Right atrium auricular region (tissue), 2 donors: Measurements from ENCODE around the gene ZNF775. TPM values are rescaled to one million over a fixed set of nuclear protein-coding genes. Genes with fewer than 3 reads are reported as not detected.

Experiments used
- DNase-seq: peaks from one replicate; pipeline ENCODE4 v3.0.0-alpha.2; 2019; ENCODE audit warnings: low spot score
- H3K27ac ChIP-seq, 2 donors: fragments of 200-600 bp; sonication (generic); 1 replicate in 1 of 2; 2 replicates in 1 of 2; pipeline ENCODE4 v1.5.1; 2016 to 2019
- H3K27me3 ChIP-seq, 2 donors: fragments of 200-600 bp; sonication (generic); one replicate each; pipeline versions ENCODE4 v1.5.1 to v1.6.0; 2017 to 2019
- H3K36me3 ChIP-seq: fragments of 200-600 bp; sonication (generic); one replicate; pipeline ENCODE4 v1.5.1; 2016
- H3K4me1 ChIP-seq, 2 donors: fragments of 200-600 bp; sonication (generic); one replicate each; pipeline versions ENCODE4 v1.5.1 to v1.6.0; 2017 to 2019
- H3K4me3 ChIP-seq, 2 donors: fragments of 200-600 bp; sonication (generic); 1 replicate in 1 of 2; 2 replicates in 1 of 2; pipeline ENCODE4 v1.5.1; 2017 to 2019; ENCODE audit warnings: mild to moderate bottlenecking in 1 of 2, moderate library complexity in 1 of 2
- H3K9me3 ChIP-seq, 2 donors: fragments of 200-600 bp; sonication (generic); one replicate each; pipeline ENCODE4 v1.5.1; 2019
- total RNA-seq, 2 donors: library from RNA; depleted of rRNA; stranded (reverse); fragments of >200 nt; gene quantifications; one replicate each; pipeline ENCODE4 v1.1.0, GENCODE V29; 2016
- TF ChIP-seq, protein P1 (sequence below), 2 donors: fragments of 200-600 bp; sonication (generic); IDR thresholded peaks; one replicate each; pipeline ENCODE4 v1.5.1; 2019; ENCODE audit warnings: antibody characterized with exemption in 2 of 2

Gene ZNF775
- total RNA-seq, 2 donors from 2014 or later = 4.1 to 6.2 TPM

GRCh38 chr7:150421831-150422230 is 42.7 kb downstream of the ZNF775 start:
- no peak for DNase-seq
- H3K36me3 ChIP-seq = no peaks in the 10 kb centered on the region
- H3K4me3 ChIP-seq = no peak overlapping the region
- H3K27me3 ChIP-seq = no peaks in the 10 kb centered on the region
- no peaks in the 10 kb centered on the region for H3K9me3 ChIP-seq
- no peaks in the 10 kb centered on the region for H3K4me1 ChIP-seq
- TF ChIP-seq, protein P1, sequence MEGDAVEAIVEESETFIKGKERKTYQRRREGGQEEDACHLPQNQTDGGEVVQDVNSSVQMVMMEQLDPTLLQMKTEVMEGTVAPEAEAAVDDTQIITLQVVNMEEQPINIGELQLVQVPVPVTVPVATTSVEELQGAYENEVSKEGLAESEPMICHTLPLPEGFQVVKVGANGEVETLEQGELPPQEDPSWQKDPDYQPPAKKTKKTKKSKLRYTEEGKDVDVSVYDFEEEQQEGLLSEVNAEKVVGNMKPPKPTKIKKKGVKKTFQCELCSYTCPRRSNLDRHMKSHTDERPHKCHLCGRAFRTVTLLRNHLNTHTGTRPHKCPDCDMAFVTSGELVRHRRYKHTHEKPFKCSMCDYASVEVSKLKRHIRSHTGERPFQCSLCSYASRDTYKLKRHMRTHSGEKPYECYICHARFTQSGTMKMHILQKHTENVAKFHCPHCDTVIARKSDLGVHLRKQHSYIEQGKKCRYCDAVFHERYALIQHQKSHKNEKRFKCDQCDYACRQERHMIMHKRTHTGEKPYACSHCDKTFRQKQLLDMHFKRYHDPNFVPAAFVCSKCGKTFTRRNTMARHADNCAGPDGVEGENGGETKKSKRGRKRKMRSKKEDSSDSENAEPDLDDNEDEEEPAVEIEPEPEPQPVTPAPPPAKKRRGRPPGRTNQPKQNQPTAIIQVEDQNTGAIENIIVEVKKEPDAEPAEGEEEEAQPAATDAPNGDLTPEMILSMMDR (IDR thresholded peaks at IDR 0.05) = no peak
- H3K27ac ChIP-seq = no peak overlapping the region

- DNase-seq = no peak
- peaks cover 0 to 6% of the 10 kb centered on the region in 2 donors for H3K4me1 ChIP-seq
- no peak overlapping the region for H3K4me3 ChIP-seq
- no peaks in the 10 kb centered on the region for H3K9me3 ChIP-seq
- H3K27me3 ChIP-seq = no peaks in the 10 kb centered on the region
- no peak overlapping the region for H3K27ac ChIP-seq
- TF ChIP-seq, protein P1 (IDR thresholded peaks at IDR 0.05) = no peak
- H3K36me3 ChIP-seq = no peaks in the 10 kb centered on the region
Observed at GRCh38 chr7:150425670-150426069, 46.5 kb downstream of the ZNF775 start.

DNA sequence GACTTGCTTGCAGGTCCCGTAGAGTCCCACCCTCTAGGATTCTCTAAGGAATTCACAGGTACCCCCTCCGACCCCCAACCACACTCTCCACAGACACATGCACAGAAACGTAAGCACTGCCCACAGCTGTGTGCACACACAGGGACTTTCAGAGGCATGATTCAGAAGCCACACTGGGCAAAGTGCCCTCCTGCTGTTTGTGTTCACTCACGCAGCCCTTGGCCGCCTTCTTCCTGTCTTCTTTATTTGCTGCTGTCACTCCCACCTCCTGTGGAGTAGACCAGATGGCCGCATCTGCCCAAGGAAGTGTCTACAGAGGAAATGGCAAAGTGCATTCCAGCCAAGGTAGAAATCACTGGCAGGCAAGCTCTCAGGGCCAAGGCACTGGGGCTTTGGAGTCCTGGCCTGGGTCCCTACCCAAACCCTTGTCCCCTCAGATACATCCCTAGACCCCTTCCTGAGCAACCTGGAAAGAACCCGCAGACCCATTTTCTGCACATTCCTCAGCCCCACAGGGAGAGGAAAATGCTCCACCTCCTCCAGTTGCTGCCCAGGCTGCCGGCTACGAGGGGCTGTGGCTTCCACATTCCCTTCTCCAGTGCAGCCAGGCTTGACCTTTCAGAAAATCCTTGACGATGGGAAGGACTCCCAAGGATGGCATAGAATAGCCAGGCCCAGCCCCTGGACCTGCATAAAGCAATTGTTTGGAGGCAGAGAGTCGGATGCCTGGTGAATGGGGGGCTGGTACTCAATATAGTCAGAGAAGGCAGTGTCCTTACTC is 49.7 kb downstream of the ZNF775 start:
- TF ChIP-seq, protein P1 (IDR thresholded peaks at IDR 0.05) = no peak
- peaks cover 0 to 6% of the 10 kb centered on the region in 2 donors for H3K4me1 ChIP-seq
- H3K9me3 ChIP-seq = no peaks in the 10 kb centered on the region
- no peak overlapping the region for H3K27ac ChIP-seq
- no peaks in the 10 kb centered on the region for H3K36me3 ChIP-seq
- H3K4me3 ChIP-seq = no peak overlapping the region
- peak; percentile 18 for DNase-seq
- no peaks in the 10 kb centered on the region for H3K27me3 ChIP-seq

DNA sequence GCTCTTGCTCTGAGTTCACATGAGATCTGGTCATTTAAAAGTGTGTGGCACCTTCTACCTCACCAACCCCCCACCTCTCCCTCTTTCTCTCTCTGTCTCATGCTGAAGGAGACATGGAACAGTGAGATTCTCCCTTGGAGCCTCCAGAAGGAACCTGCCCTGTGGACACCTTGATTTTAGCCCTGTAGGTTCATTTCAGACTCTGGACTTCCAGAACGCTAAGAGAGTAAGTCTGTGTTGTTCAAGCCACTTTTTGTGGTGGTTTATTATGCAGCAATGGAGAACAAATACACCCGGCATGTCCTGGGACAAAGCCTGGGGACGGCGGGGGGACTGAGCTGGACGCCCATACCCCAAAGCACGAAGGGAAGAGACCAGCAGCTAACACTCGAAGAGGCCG is 50.6 kb downstream of the ZNF775 start:
- Histone ChIP-seq H3K9me3 (no peaks in the 10 kb centered on the region), H3K27ac (no peak overlapping the region), H3K27me3 (no peaks in the 10 kb centered on the region), H3K36me3 (no peaks in the 10 kb centered on the region), H3K4me1 (peaks cover 0 to 6% of the 10 kb centered on the region in 2 donors), H3K4me3 (no peak overlapping the region)
- TF ChIP-seq, protein P1 (IDR thresholded peaks at IDR 0.05) = no peak
- DNase-seq = no peak

DNA sequence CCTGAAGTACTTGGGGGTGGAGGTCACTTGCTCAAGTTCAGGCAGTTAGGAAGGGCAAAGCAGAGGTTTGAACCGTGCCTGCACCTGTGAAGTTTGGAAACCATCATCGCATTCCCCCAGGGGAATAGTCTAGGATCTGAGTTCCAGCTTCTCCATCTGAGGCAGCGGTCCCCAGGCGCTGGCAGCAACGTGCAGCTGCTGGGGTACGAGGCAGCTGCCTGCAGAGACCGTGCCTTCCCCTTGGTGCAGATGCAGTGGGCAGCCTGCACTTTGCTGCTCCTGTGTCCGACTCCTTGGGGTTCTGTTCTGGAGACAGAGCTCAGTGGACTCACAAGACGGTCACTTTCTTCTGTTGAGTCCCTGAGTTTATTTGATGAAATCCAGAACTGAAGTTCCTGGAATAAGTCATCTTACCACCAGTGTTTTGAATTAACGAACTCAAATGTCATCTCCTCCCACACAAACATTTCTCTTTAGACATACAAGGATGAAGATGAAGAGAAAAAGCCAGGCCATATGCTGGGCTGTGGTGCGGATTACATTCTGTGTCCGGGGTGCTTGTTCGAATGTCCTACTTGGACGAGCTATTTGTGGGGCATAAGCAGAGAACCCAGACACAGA is 51.4 kb downstream of the ZNF775 start:
- TF ChIP-seq, protein P1 (IDR thresholded peaks at IDR 0.05) = no peak
- Histone ChIP-seq H3K36me3 (no peaks in the 10 kb centered on the region), H3K9me3 (no peaks in the 10 kb centered on the region), H3K4me1 (peaks cover 0 to 6% of the 10 kb centered on the region in 2 donors), H3K27ac (no peak overlapping the region), H3K27me3 (no peaks in the 10 kb centered on the region), H3K4me3 (no peak overlapping the region)
- peak; percentile 36 for DNase-seq
